CD14-positive monocyte (primary cell): ENCODE data around the gene CA4. TPM values are rescaled to one million over a fixed set of nuclear protein-coding genes. Genes with fewer than 3 reads are reported as not detected.

Experiments used
- DNase-seq, 3 donors: peaks; one replicate each; pipeline ENCODE4 v3.0.0-alpha.2; 2011 to 2022
- H2AFZ ChIP-seq: 2 replicates; pipeline ENCODE4 v1.6.0; 2012; ENCODE audit warnings: mild to moderate bottlenecking, low read depth, low read length, inconsistent platforms; ENCODE audit not compliant: insufficient read depth, poor library complexity, severe bottlenecking
- H3K27ac ChIP-seq, 2 donors: 1 replicate in 1 of 2; 2 replicates in 1 of 2; pipeline ENCODE4 v1.5.1; 2012 to 2013; ENCODE audit warnings: low read length in 2 of 2, control low read depth in 1 of 2, inconsistent platforms in 1 of 2, low read depth in 1 of 2, mild to moderate bottlenecking in 1 of 2
- H3K27me3 ChIP-seq, 2 donors: one replicate each; pipeline versions ENCODE4 v1.6.0 to v1.6.1; 2011 to 2013; ENCODE audit warnings: low read length in 2 of 2; ENCODE audit not compliant: control insufficient read depth in 2 of 2, insufficient read depth in 2 of 2
- H3K36me3 ChIP-seq, 2 donors: replicated peaks in 1 of 2; 1 replicate in 1 of 2; 2 replicates in 1 of 2; pipeline versions ENCODE4 v1.5.1 to v1.6.1; 2012 to 2013; ENCODE audit warnings: low read length in 2 of 2, control low read depth in 1 of 2, inconsistent platforms in 1 of 2, mild to moderate bottlenecking in 1 of 2; ENCODE audit not compliant: insufficient read depth in 2 of 2, control insufficient read depth in 1 of 2
- H3K4me1 ChIP-seq, 2 donors: 1 replicate in 1 of 2; 2 replicates in 1 of 2; pipeline versions ENCODE4 v1.5.1 to v1.6.1; 2012 to 2013; ENCODE audit warnings: low read length in 2 of 2, control low read depth in 1 of 2, inconsistent platforms in 1 of 2, mild to moderate bottlenecking in 1 of 2, moderate library complexity in 1 of 2; ENCODE audit not compliant: insufficient read depth in 2 of 2, control insufficient read depth in 1 of 2
- H3K4me2 ChIP-seq: replicated peaks from 2 replicates; pipeline ENCODE3; 2012; ENCODE audit warnings: low read length, moderate library complexity, mild to moderate bottlenecking; ENCODE audit not compliant: poor library complexity, severe bottlenecking; ENCODE audit errors: extremely low read depth
- H3K4me3 ChIP-seq, 3 experiments: fragments of 200-600 bp in 1 of 3; sonication (generic) in 1 of 3; replicated peaks in 1 of 3; 1 replicate in 2 of 3; 2 replicates in 1 of 3; pipeline ENCODE4 v1.5.1; 2011 to 2013; ENCODE audit warnings: low read length in 3 of 3, mild to moderate bottlenecking in 3 of 3, control low read depth in 2 of 3, low read depth in 2 of 3, inconsistent platforms in 1 of 3, moderate library complexity in 1 of 3
- H3K79me2 ChIP-seq: 2 replicates; pipeline ENCODE4 v1.6.0; 2012; ENCODE audit warnings: mild to moderate bottlenecking, control low read depth, inconsistent platforms, low read length, moderate library complexity; ENCODE audit not compliant: insufficient read depth
- H3K9ac ChIP-seq: 2 replicates; pipeline ENCODE4 v1.6.0; 2017; ENCODE audit warnings: low read length, mild to moderate bottlenecking; ENCODE audit not compliant: insufficient read depth, poor library complexity, severe bottlenecking
- H3K9me3 ChIP-seq, 2 donors: replicated peaks in 1 of 2; 1 replicate in 1 of 2; 2 replicates in 1 of 2; pipeline versions ENCODE4 v1.5.1 to v1.6.1; 2012 to 2013; ENCODE audit warnings: low read length in 2 of 2, control low read depth in 1 of 2; ENCODE audit not compliant: control insufficient read depth in 1 of 2, insufficient read depth in 1 of 2
- H4K20me1 ChIP-seq: 2 replicates; pipeline ENCODE4 v1.6.0; 2012; ENCODE audit warnings: mild to moderate bottlenecking, low read length, control low read depth, moderate library complexity; ENCODE audit not compliant: insufficient read depth
- H3K27ac Mint-ChIP-seq, 7 donors: one replicate each; pipeline ENCODE4 v1.8.0; 2020; ENCODE audit warnings: mild to moderate bottlenecking in 7 of 7, mixed read lengths in 7 of 7, moderate library complexity in 6 of 7, inconsistent platforms in 2 of 7
- H3K27me3 Mint-ChIP-seq, 3 donors: one replicate each; pipeline ENCODE4 v1.8.0; 2021 to 2022; ENCODE audit warnings: low read depth in 3 of 3, mild to moderate bottlenecking in 3 of 3, mixed read lengths in 3 of 3, moderate library complexity in 3 of 3, inconsistent platforms in 1 of 3
- H3K36me3 Mint-ChIP-seq, 2 donors: one replicate each; pipeline ENCODE4 v1.8.0; 2020; ENCODE audit warnings: mixed read lengths in 2 of 2, inconsistent platforms in 1 of 2, mild to moderate bottlenecking in 1 of 2
- H3K4me1 Mint-ChIP-seq: one replicate; pipeline ENCODE4 v1.8.0; 2020; ENCODE audit warnings: mild to moderate bottlenecking, mixed read lengths
- H3K4me3 Mint-ChIP-seq, 2 donors: one replicate each; pipeline ENCODE4 v1.8.0; 2020; ENCODE audit warnings: mild to moderate bottlenecking in 2 of 2, mixed read lengths in 2 of 2, moderate library complexity in 1 of 2
- H3K9me3 Mint-ChIP-seq, 7 donors: one replicate each; pipeline ENCODE4 v1.8.0; 2020 to 2022; ENCODE audit warnings: mixed read lengths in 7 of 7, mild to moderate bottlenecking in 6 of 7, moderate library complexity in 6 of 7, inconsistent platforms in 2 of 7
- WGBS: methylation state at CpG from one replicate; pipeline ENCODE4 v1.1.5; 2013; ENCODE audit warnings: missing lambda C conversion rate; ENCODE audit not compliant: insufficient coverage; 5-methylcytosine and 5-hydroxymethylcytosine counted together
- intact Hi-C, 2 donors: fragments of 100-400 bp; cut with micrococcal nuclease; formaldehyde crosslinking; loops; one replicate each; pipeline versions ENCODE4 v1.15.0 to v1.15.1; 2023
- polyA plus RNA-seq, 3 donors: library from polyadenylated mRNA; depleted of rRNA in 1 of 3; unstranded in 2 of 3; stranded (reverse) in 1 of 3; fragments of 300-500 nt in 2 of 3; fragments of >200 nt in 1 of 3; fragmentation: Illumina TruSeq in 2 of 3; gene quantifications; 1 replicate in 2 of 3; 2 replicates in 1 of 3; pipeline ENCODE4 v1.2.3, GENCODE V29; 2012 to 2021
- TF ChIP-seq, protein P1 (sequence below): fragments of 200-600 bp; IDR thresholded peaks from one replicate; pipeline ENCODE4 v1.8.0; 2022; ENCODE audit warnings: antibody characterized with exemption, mild to moderate bottlenecking

The CA4 gene
- polyA plus RNA-seq, 3 donors, result not detected

DNA sequence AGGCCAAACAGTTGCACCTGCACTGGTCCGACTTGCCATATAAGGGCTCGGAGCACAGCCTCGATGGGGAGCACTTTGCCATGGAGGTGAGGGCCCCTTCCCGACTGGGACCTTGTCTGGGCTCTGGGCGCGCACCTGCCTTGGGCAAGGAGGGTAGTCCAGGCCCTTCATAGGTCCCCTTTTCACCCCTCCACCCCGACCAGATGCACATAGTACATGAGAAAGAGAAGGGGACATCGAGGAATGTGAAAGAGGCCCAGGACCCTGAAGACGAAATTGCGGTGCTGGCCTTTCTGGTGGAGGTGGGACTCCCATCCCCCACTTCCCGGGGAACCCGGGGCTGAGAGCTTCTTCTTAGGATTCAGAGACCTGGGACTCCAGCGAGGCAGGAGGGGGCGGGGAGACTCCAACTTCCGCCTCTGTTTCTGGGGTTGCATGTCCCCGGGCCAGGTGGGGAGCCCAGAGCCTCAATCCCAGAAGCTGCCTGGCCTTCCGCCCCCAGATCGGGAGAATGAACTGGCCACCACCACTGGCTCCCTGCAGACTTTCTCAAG is 7.8 kb downstream of the CA4 start:
- no peak for DNase-seq
- Histone ChIP-seq H3K4me3 (no peak overlapping the region), H3K79me2 (no peaks in the 10 kb centered on the region), H3K4me1 (peaks cover 9 to 16% of the 10 kb centered on the region in 2 donors), H3K27ac (no peak overlapping the region), H3K9ac (no peak overlapping the region), H3K4me2 (no peak overlapping the region), H2AFZ (no peak overlapping the region), H4K20me1 (no peaks in the 10 kb centered on the region), H3K36me3 (no peaks in the 10 kb centered on the region), H3K27me3 (peaks cover 0 to 11% of the 10 kb centered on the region in 2 donors), H3K9me3 (no peaks in the 10 kb centered on the region)
- 83% methylated on average over 9 of the region's 18 CpGs for WGBS
- no peaks in the 10 kb centered on the region for H3K36me3 Mint-ChIP-seq
- peaks cover 22 to 33% (median 27%) of the 10 kb centered on the region in 3 donors for H3K27me3 Mint-ChIP-seq
- TF ChIP-seq, protein P1, sequence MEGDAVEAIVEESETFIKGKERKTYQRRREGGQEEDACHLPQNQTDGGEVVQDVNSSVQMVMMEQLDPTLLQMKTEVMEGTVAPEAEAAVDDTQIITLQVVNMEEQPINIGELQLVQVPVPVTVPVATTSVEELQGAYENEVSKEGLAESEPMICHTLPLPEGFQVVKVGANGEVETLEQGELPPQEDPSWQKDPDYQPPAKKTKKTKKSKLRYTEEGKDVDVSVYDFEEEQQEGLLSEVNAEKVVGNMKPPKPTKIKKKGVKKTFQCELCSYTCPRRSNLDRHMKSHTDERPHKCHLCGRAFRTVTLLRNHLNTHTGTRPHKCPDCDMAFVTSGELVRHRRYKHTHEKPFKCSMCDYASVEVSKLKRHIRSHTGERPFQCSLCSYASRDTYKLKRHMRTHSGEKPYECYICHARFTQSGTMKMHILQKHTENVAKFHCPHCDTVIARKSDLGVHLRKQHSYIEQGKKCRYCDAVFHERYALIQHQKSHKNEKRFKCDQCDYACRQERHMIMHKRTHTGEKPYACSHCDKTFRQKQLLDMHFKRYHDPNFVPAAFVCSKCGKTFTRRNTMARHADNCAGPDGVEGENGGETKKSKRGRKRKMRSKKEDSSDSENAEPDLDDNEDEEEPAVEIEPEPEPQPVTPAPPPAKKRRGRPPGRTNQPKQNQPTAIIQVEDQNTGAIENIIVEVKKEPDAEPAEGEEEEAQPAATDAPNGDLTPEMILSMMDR, result no peak
- intact Hi-C loops, result no loop called here
- peaks cover 17% of the 10 kb centered on the region for H3K4me1 Mint-ChIP-seq
- peaks cover 0 to 1% (median 0%) of the 10 kb centered on the region in 7 donors for H3K9me3 Mint-ChIP-seq
- H3K27ac Mint-ChIP-seq, result no peak overlapping the region
- no peak overlapping the region for H3K4me3 Mint-ChIP-seq

DNA sequence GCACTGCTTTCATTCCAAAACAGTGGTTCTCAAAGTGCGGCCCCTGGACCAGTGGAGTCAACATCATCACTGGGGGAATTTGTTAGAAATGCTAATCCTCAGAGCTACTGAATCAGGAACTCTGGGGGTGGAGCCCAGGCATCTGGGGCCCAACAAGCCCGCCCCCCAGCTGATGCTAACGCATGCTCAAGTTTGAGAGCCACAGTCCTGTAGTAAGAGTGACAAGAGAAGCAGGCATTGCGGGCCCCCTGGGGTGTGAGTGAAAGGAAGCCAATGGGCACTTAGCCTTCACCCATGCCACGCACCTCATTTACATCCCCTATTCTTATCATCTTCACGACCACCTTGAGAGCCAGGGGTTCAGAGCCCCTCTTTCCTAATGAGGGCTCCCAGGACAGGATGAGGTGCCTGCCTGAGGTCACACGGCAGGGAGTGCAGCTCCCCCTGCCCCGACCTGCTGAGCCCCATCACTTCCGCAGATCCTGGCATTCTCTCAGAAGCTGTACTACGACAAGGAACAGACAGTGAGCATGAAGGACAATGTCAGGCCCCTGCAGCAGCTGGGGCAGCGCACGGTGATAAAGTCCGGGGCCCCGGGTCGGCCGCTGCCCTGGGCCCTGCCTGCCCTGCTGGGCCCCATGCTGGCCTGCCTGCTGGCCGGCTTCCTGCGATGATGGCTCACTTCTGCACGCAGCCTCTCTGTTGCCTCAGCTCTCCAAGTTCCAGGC is 9.1 kb downstream of the CA4 start:
- Histone ChIP-seq H3K27me3 (peaks cover 0 to 3% of the 10 kb centered on the region in 2 donors), H3K36me3 (no peaks in the 10 kb centered on the region), H3K27ac (no peak overlapping the region), H3K4me2 (no peak overlapping the region), H3K4me1 (peaks cover 9 to 19% of the 10 kb centered on the region in 2 donors), H3K79me2 (no peaks in the 10 kb centered on the region), H3K4me3 (no peak overlapping the region), H3K9ac (no peak overlapping the region), H3K9me3 (no peaks in the 10 kb centered on the region), H2AFZ (no peak overlapping the region), H4K20me1 (no peaks in the 10 kb centered on the region)
- no peaks in the 10 kb centered on the region for H3K36me3 Mint-ChIP-seq
- TF ChIP-seq, protein P1, result no peak
- H3K27ac Mint-ChIP-seq, result no peak overlapping the region
- DNase-seq, result no peak
- no peak overlapping the region for H3K4me3 Mint-ChIP-seq
- peaks cover 10 to 22% (median 15%) of the 10 kb centered on the region in 3 donors for H3K27me3 Mint-ChIP-seq
- intact Hi-C loops, result no loop called here
- H3K9me3 Mint-ChIP-seq, result peaks cover 0 to 1% (median 0%) of the 10 kb centered on the region in 7 donors
- WGBS, result 90% methylated on average over 17 of the region's 19 CpGs
- peaks cover 23% of the 10 kb centered on the region for H3K4me1 Mint-ChIP-seq
